A673 (cell line): Measurements from ENCODE around the gene VWA1. TPM values are rescaled to one million over a fixed set of nuclear protein-coding genes. Genes with fewer than 3 reads are reported as not detected.

Experiments used
- BruUV-seq: library from RNA; stranded (reverse); fragments of 400-500 nt; replicated peaks from 2 replicates; lab custom pipeline; 2021; lab: Mats Ljungman, UMichigan
- CTCF ChIA-PET: fragments of 300-600 bp; sonication (Branson Sonifier 250); formaldehyde crosslinking; loops from one replicate; lab custom pipeline; 2022; ENCODE audit warnings: antibody characterized with exemption; lab: Charles Lee
- POLR2A ChIA-PET: fragments of 300-600 bp; sonication (Branson Sonifier 250); formaldehyde crosslinking; loops from one replicate; lab custom pipeline; 2022; ENCODE audit warnings: antibody characterized with exemption; ENCODE audit not compliant: low non-redundant PET; lab: Charles Lee
- DNase-seq: peaks from one replicate; pipeline ENCODE4 v3.0.0-alpha.2; 2015; ENCODE audit warnings: low spot score
- H3K27ac ChIP-seq: fragments of 200-600 bp; sonication (generic); 2 replicates; pipeline ENCODE4 v1.5.1; 2016; ENCODE audit warnings: mixed run types, low read depth, mild to moderate bottlenecking, mixed read lengths, antibody characterized with exemption, low read length; ENCODE audit not compliant: poor library complexity, severe bottlenecking
- H3K27me3 ChIP-seq: fragments of 200-600 bp; sonication (generic); replicated peaks from 2 replicates; pipeline ENCODE4 v1.6.1; 2017; ENCODE audit warnings: mixed run types, low read depth, mild to moderate bottlenecking, mixed read lengths, antibody characterized with exemption, low read length; ENCODE audit not compliant: insufficient read depth, poor library complexity
- H3K36me3 ChIP-seq: fragments of 200-600 bp; sonication (generic); 2 replicates; pipeline ENCODE4 v1.6.1; 2016; ENCODE audit warnings: mixed run types, mild to moderate bottlenecking, mixed read lengths, antibody characterized with exemption, low read length; ENCODE audit not compliant: insufficient read depth, poor library complexity, severe bottlenecking
- H3K4me1 ChIP-seq: fragments of 200-600 bp; sonication (generic); 2 replicates; pipeline ENCODE4 v1.6.1; 2017; ENCODE audit warnings: mixed run types, mild to moderate bottlenecking, mixed read lengths, antibody characterized with exemption, low read length; ENCODE audit not compliant: insufficient read depth, poor library complexity, severe bottlenecking
- H3K4me3 ChIP-seq: fragments of 200-600 bp; sonication (generic); 2 replicates; pipeline ENCODE4 v1.5.1; 2016; ENCODE audit warnings: low read depth, mixed run types, mild to moderate bottlenecking, mixed read lengths, low read length; ENCODE audit not compliant: poor library complexity, severe bottlenecking
- H3K9me3 ChIP-seq: fragments of 200-600 bp; sonication (generic); 2 replicates; pipeline ENCODE4 v1.6.1; 2016; ENCODE audit warnings: mixed run types, low read depth, mild to moderate bottlenecking, mixed read lengths, antibody characterized with exemption, low read length; ENCODE audit not compliant: poor library complexity, severe bottlenecking
- CTCF ChIP-seq: fragments of 300-800, 200-600 bp; sonication (generic); conservative IDR thresholded peaks from 2 replicates; pipeline ENCODE4 v1.5.1; 2017; ENCODE audit warnings: low read depth, mild to moderate bottlenecking, antibody characterized with exemption, low read length, moderate library complexity, mixed read lengths
- EZH2 ChIP-seq: fragments of 200-600 bp; sonication (generic); IDR thresholded peaks from 2 replicates; pipeline ENCODE4 v1.6.1; 2017; ENCODE audit warnings: borderline replicate concordance, low read depth, mild to moderate bottlenecking, mixed read lengths, antibody characterized with exemption, low read length; ENCODE audit not compliant: poor library complexity, severe bottlenecking
- intact Hi-C: fragments of 100-400 bp; cut with micrococcal nuclease; formaldehyde crosslinking; loops from one replicate; pipeline ENCODE4 v1.10.0; 2022; ENCODE audit not compliant: unreplicated experiment
- total RNA-seq: library from RNA; stranded (reverse); gene quantifications from 2 replicates; pipeline ENCODE4 v1.2.3, GENCODE V29; 2021

VWA1 gene
- total RNA-seq, 1 experiment from 2014 or later = 0.92 TPM

- Histone ChIP-seq H3K9me3 (no peaks in the 10 kb centered on the region), H3K4me3 (no peak overlapping the region), H3K36me3 (no peaks in the 10 kb centered on the region), H3K4me1 (no peaks in the 10 kb centered on the region), H3K27ac (no peak overlapping the region), H3K27me3 (no peaks in the 10 kb centered on the region)
- POLR2A ChIA-PET = no interaction called here
- DNase-seq = no peak
- CTCF ChIA-PET = no interaction called here
- no peak for TF ChIP-seq EZH2
- no peak for TF ChIP-seq CTCF
- intact Hi-C loops = loop anchor here (5.0 kb wide), 1 partner anchor 39 kb away; no protein-coding TSS in a partner anchor
- BruUV-seq = no TSS peak
Observed at GRCh38 chr1:1418464-1419362, 16.8 kb upstream of the VWA1 start.

GRCh38 chr1:1419363-1419812 is 16.1 kb upstream of the VWA1 start:
- TF ChIP-seq EZH2 = no peak
- TF ChIP-seq CTCF = no peak
- Histone ChIP-seq H3K36me3 (no peaks in the 10 kb centered on the region), H3K27me3 (no peaks in the 10 kb centered on the region), H3K4me3 (no peak overlapping the region), H3K27ac (no peak overlapping the region), H3K4me1 (no peaks in the 10 kb centered on the region), H3K9me3 (no peaks in the 10 kb centered on the region)
- DNase-seq = no peak
- intact Hi-C loops = loop anchor here (5.0 kb wide), 1 partner anchor 38 kb away; no protein-coding TSS in a partner anchor
- CTCF ChIA-PET = no interaction called here
- POLR2A ChIA-PET = no interaction called here
- BruUV-seq = no TSS peak

GRCh38 chr1:1419813-1420653 is 15.5 kb upstream of the VWA1 start:
- Histone ChIP-seq H3K36me3 (no peaks in the 10 kb centered on the region), H3K27ac (no peak overlapping the region), H3K9me3 (no peaks in the 10 kb centered on the region), H3K4me1 (no peaks in the 10 kb centered on the region), H3K27me3 (no peaks in the 10 kb centered on the region), H3K4me3 (no peak overlapping the region)
- TF ChIP-seq EZH2 (no peak), CTCF (no peak)
- no TSS peak for BruUV-seq
- ChIA-PET CTCF (interaction anchor here (0.8 kb wide), 1 partner anchor 12 kb away, joined by 4 read pairs; no protein-coding TSS in a partner anchor), POLR2A (no interaction called here)
- intact Hi-C loops = loop anchor here (5.0 kb wide), 1 partner anchor 37 kb away; no protein-coding TSS in a partner anchor
- DNase-seq = no peak
